Retinal pigment epithelial cell (primary cell): ENCODE measurements around the gene MGAT3.

Source experiments
- DNase-seq: peaks from one replicate; pipeline ENCODE4 v3.0.0-alpha.2; 2010; ENCODE audit warnings: low read depth
- H3K4me3 ChIP-seq: 2 replicates; pipeline ENCODE4 v1.5.1; 2011; ENCODE audit warnings: mild to moderate bottlenecking, low read length, control low read depth, moderate library complexity
- TF ChIP-seq, protein P1 (sequence below): conservative IDR thresholded peaks from 2 replicates; pipeline ENCODE4 v1.5.1; 2011; ENCODE audit warnings: low read depth, low read length, control low read depth, inconsistent platforms

Gene MGAT3

GRCh38 chr22:39421691-39422090 lies 35.1 kb upstream of the MGAT3 start:
- no peak overlapping the region for H3K4me3 ChIP-seq
- TF ChIP-seq, protein P1, sequence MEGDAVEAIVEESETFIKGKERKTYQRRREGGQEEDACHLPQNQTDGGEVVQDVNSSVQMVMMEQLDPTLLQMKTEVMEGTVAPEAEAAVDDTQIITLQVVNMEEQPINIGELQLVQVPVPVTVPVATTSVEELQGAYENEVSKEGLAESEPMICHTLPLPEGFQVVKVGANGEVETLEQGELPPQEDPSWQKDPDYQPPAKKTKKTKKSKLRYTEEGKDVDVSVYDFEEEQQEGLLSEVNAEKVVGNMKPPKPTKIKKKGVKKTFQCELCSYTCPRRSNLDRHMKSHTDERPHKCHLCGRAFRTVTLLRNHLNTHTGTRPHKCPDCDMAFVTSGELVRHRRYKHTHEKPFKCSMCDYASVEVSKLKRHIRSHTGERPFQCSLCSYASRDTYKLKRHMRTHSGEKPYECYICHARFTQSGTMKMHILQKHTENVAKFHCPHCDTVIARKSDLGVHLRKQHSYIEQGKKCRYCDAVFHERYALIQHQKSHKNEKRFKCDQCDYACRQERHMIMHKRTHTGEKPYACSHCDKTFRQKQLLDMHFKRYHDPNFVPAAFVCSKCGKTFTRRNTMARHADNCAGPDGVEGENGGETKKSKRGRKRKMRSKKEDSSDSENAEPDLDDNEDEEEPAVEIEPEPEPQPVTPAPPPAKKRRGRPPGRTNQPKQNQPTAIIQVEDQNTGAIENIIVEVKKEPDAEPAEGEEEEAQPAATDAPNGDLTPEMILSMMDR: no peak
- DNase-seq: no peak

- TF ChIP-seq, protein P1: no peak
- no peak for DNase-seq
- no peak overlapping the region for H3K4me3 ChIP-seq
These were observed 34.7 kb upstream of the MGAT3 start for GRCh38 chr22:39422101-39422500.

DNA sequence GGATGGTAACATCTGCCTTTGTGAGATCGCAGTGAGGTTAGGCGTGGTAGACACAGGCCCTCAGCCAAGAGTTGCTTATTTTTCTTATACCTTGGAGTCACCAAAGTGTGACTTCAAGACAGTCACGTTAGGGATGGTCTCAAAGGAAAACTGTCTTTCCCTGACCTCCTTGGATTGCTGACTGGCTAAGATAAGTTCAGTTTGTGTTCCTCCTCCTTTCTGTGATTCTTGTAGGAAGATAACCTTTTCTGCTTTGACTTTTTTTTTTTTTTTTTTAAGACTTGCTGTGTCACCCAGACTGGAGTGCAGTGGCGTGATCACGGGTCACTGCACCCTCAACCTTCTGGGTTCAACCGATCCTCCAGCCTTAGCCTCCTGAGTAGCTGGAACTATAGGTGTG lies 34.1 kb upstream of the MGAT3 start:
- no peak for DNase-seq
- no peak overlapping the region for H3K4me3 ChIP-seq
- TF ChIP-seq, protein P1: no peak

DNA sequence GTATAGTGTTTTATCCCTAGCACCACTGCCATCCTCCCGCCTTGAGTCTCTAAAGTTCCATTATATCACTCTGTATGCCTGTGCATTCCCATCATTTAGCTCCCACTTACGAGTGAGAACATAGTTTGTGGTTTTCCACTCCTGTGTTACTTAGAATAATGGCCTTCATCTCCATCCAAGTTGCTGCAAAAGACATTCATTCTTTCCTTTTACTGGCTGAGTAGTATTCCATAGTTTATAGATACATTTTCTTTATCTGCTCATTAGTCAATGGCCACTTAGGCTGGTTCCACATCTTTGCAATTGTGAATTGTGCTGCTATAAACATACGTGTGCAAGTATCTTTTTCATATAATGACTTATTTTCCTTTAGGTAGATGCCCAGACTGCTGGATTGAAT lies 32.8 kb upstream of the MGAT3 start:
- no peak overlapping the region for H3K4me3 ChIP-seq
- TF ChIP-seq, protein P1: no peak
- DNase-seq: no peak

GRCh38 chr22:39426380-39427043 lies 30.3 kb upstream of the MGAT3 start:
- no peak for DNase-seq
- H3K4me3 ChIP-seq: no peak overlapping the region
- TF ChIP-seq, protein P1: no peak

- no peak for DNase-seq
- H3K4me3 ChIP-seq: no peak overlapping the region
- TF ChIP-seq, protein P1: no peak
These were observed 28.8 kb upstream of the MGAT3 start for GRCh38 chr22:39427751-39428596.
